ENCODE measurements around the gene PLEKHM2. TPM values are rescaled to one million over a fixed set of nuclear protein-coding genes. Genes with fewer than 3 reads are reported as not detected.

PLEKHM2 gene
- total RNA-seq, 1 experiment from 2014 or later: 38.5 TPM

GRCh38 chr1:15682936-15683341 lies 1.2 kb upstream of the PLEKHM2 start:
- TF ChIP-seq, protein P1, sequence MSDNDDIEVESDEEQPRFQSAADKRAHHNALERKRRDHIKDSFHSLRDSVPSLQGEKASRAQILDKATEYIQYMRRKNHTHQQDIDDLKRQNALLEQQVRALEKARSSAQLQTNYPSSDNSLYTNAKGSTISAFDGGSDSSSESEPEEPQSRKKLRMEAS (IDR thresholded peaks at IDR 0.05): no peak
- TF ChIP-seq TCF7L2 (IDR thresholded peaks at IDR 0.05; ENCODE audit: borderline replicate concordance, extremely low read depth, insufficient read depth, insufficient read length) (no peak), ZBTB33 (IDR thresholded peaks at IDR 0.05; ENCODE audit: extremely low read depth, insufficient replicate concordance, low read length) (no peak), EGR1 (IDR thresholded peaks at IDR 0.05; ENCODE audit: low read depth) (no peak), FOSL1 (IDR thresholded peaks at IDR 0.05; ENCODE audit: low read depth) (no peak), SRF (IDR thresholded peaks at IDR 0.05; ENCODE audit: low read depth) (no peak), CBX3 (IDR thresholded peaks at IDR 0.05; ENCODE audit: low read depth) (no peak), CTCF (IDR thresholded peaks at IDR 0.05 in 2 of 3, conservative IDR thresholded peaks at IDR 0.05 in 1 of 3; ENCODE audit: borderline replicate concordance in 1 of 3, insufficient read depth in 1 of 3, low read depth in 2 of 3, low read length in 2 of 3) (no peak), JUND (IDR thresholded peaks at IDR 0.05) (no peak), SP1 (IDR thresholded peaks at IDR 0.05; ENCODE audit: low read depth) (no peak), SIN3A (IDR thresholded peaks at IDR 0.05; ENCODE audit: low read depth) (no peak), ZNF274 (IDR thresholded peaks at IDR 0.05; ENCODE audit: low read depth, low read length) (no peak), EZH2 (IDR thresholded peaks at IDR 0.05) (no peak), YY1 (IDR thresholded peaks at IDR 0.05; ENCODE audit: extremely low read depth, insufficient replicate concordance, low read depth, low read length) (no peak), CEBPB (IDR thresholded peaks at IDR 0.05; ENCODE audit: low read depth) (no peak), ZFX (IDR thresholded peaks at IDR 0.05) (no peak), EZH2phosphoT487 (IDR thresholded peaks at IDR 0.05; ENCODE audit: borderline replicate concordance) (no peak), ELF1 (IDR thresholded peaks at IDR 0.05; ENCODE audit: borderline replicate concordance, low read depth) (no peak), ATF3 (IDR thresholded peaks at IDR 0.05) (no peak)
- TF ChIP-seq, protein P2, sequence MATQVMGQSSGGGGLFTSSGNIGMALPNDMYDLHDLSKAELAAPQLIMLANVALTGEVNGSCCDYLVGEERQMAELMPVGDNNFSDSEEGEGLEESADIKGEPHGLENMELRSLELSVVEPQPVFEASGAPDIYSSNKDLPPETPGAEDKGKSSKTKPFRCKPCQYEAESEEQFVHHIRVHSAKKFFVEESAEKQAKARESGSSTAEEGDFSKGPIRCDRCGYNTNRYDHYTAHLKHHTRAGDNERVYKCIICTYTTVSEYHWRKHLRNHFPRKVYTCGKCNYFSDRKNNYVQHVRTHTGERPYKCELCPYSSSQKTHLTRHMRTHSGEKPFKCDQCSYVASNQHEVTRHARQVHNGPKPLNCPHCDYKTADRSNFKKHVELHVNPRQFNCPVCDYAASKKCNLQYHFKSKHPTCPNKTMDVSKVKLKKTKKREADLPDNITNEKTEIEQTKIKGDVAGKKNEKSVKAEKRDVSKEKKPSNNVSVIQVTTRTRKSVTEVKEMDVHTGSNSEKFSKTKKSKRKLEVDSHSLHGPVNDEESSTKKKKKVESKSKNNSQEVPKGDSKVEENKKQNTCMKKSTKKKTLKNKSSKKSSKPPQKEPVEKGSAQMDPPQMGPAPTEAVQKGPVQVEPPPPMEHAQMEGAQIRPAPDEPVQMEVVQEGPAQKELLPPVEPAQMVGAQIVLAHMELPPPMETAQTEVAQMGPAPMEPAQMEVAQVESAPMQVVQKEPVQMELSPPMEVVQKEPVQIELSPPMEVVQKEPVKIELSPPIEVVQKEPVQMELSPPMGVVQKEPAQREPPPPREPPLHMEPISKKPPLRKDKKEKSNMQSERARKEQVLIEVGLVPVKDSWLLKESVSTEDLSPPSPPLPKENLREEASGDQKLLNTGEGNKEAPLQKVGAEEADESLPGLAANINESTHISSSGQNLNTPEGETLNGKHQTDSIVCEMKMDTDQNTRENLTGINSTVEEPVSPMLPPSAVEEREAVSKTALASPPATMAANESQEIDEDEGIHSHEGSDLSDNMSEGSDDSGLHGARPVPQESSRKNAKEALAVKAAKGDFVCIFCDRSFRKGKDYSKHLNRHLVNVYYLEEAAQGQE (IDR thresholded peaks at IDR 0.05; ENCODE audit: low read depth): no peak
- H4K20me1 ChIP-seq (ENCODE audit: insufficient read depth): no peaks in the 10 kb centered on the region
- no peaks in the 10 kb centered on the region for H3K36me3 ChIP-seq (ENCODE audit: control insufficient read depth in 1 of 2, insufficient read depth in 2 of 2, low read length in 2 of 2)
- H3K9ac ChIP-seq (ENCODE audit: low read length): no peak overlapping the region; the same call in 1 of the 2 replicates
- intact Hi-C loops (cut with micrococcal nuclease): no loop called here
- ATAC-seq (no peak), DNase-seq (ENCODE audit: low read depth, low spot score) (no peak)
- H3K79me2 ChIP-seq (ENCODE audit: insufficient read depth, low read length): peaks cover 33% of the 10 kb centered on the region
- no peak overlapping the region for H3K4me2 ChIP-seq (ENCODE audit: low read length)
- no peaks in the 10 kb centered on the region for H3K9me3 ChIP-seq (ENCODE audit: control insufficient read depth in 1 of 2, insufficient read depth in 1 of 2, low read depth in 1 of 2, low read length in 2 of 2)
- no peaks in the 10 kb centered on the region for H3K27me3 ChIP-seq (ENCODE audit: insufficient read depth, low read length)
- H2AFZ ChIP-seq (ENCODE audit: low read depth, low read length, poor library complexity, severe bottlenecking): no peak overlapping the region
- BruUV-seq (replicated peaks): no TSS peak
- H3K27ac ChIP-seq (ENCODE audit: low read depth, low read length): no peak overlapping the region
- ChIA-PET RAD21 (ENCODE audit: low non-redundant PET in 1 of 2, low total read pairs in 2 of 2, uncharacterized antibody in 2 of 2, unreplicated experiment in 2 of 2) (no interaction called here), POLR2A (no interaction called here), CTCF (no interaction called here)
- H3K4me3 ChIP-seq (replicated peaks in 1 of 2; ENCODE audit: low read depth in 1 of 2, low read length in 2 of 2): no peak overlapping the region
- H3K9me2 ChIP-seq (ENCODE audit: insufficient read depth): no peaks in the 10 kb centered on the region
- peaks cover 11 to 57% of the 10 kb centered on the region in 2 experiments for H3K4me1 ChIP-seq (ENCODE audit: control insufficient read depth in 1 of 2, insufficient read depth in 2 of 2, low read length in 2 of 2)

Measured in HCT116 (cell line).